ENCODE data around the gene CEP162.

CEP162 gene, protein sequence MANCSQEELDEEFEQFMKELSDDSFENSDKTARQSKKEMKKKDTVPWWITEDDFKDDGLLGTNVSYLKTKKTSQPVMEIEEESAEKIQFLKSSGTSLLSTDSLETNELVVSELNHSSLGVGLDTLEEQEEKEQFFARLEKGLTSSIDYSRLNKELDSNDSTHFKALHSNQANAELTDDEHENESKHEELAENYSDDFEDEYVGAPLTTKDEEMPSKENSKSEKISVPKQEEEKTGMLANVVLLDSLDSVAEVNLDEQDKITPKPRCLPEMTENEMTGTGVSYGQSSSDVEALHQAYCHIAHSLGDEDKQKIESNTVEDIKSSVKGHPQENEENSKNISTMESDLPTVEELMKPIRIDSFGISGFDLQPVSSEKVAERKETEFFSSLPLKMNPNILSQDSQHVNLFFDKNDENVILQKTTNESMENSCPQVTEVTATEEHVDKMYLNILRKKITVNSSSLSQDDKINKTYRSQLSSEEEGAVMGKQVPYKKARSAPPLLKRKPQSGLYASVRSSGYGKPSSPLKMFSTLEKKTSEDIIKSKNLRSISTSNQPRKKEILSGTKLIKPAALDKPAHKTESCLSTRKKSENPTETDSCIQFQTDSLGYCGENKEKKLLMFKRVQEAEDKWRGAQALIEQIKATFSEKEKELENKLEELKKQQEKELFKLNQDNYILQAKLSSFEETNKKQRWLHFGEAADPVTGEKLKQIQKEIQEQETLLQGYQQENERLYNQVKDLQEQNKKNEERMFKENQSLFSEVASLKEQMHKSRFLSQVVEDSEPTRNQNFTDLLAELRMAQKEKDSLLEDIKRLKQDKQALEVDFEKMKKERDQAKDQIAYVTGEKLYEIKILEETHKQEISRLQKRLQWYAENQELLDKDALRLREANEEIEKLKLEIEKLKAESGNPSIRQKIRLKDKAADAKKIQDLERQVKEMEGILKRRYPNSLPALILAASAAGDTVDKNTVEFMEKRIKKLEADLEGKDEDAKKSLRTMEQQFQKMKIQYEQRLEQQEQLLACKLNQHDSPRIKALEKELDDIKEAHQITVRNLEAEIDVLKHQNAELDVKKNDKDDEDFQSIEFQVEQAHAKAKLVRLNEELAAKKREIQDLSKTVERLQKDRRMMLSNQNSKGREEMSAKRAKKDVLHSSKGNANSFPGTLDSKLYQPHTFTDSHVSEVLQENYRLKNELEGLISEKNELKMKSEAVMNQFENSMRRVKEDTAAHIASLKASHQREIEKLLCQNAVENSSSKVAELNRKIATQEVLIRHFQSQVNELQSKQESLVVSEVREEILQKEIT (N-terminal part only)

DNA sequence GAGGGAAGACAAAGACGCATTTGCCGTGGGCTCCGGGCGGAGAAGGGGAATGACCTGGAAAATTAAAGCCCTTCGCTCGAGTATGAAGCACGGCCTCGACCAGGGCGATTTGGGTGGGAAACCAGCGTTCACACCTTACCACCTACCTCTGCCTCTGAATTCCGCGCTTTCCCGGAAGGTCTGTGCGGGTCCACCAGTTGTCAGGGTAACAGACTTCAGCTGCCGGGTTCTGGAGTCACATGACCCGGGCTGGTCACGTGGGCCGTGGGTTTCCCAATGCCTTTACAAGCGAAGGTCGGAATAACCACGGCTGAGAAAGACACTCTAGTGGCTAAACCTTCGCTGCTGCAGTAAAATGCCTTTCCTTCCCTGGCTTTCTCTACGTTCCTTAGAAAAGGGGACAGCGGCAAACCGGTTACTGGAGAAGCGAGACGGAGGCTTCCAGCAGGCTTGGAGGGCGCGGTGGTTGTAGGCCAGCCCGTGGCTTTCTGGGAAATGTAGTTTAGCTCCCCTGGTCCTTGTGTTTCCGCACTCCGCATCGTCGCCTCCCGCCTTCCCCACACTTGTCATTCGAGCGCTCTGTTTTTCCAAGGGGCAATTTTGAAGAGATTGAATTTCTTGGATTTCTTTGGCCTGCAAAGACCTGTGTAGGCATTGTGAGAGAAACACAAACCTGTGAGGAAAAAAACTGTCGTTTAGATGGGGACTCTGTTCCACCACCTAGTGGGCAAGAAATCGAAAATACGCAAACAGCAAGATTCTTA lies at the start of gene CEP162:
CEP162 (minus strand) TSS at position 210 of the 764 bp plus-strand sequence. CDS start 1,250 bp downstream, outside the sequence.
- DNase-seq (ENCODE audit: low spot score): peak; percentile 84
- TF ChIP-seq, protein P1, sequence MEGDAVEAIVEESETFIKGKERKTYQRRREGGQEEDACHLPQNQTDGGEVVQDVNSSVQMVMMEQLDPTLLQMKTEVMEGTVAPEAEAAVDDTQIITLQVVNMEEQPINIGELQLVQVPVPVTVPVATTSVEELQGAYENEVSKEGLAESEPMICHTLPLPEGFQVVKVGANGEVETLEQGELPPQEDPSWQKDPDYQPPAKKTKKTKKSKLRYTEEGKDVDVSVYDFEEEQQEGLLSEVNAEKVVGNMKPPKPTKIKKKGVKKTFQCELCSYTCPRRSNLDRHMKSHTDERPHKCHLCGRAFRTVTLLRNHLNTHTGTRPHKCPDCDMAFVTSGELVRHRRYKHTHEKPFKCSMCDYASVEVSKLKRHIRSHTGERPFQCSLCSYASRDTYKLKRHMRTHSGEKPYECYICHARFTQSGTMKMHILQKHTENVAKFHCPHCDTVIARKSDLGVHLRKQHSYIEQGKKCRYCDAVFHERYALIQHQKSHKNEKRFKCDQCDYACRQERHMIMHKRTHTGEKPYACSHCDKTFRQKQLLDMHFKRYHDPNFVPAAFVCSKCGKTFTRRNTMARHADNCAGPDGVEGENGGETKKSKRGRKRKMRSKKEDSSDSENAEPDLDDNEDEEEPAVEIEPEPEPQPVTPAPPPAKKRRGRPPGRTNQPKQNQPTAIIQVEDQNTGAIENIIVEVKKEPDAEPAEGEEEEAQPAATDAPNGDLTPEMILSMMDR (IDR thresholded peaks at IDR 0.05; ENCODE audit: extremely low read depth, missing control alignments): peak; percentile 18

DNA sequence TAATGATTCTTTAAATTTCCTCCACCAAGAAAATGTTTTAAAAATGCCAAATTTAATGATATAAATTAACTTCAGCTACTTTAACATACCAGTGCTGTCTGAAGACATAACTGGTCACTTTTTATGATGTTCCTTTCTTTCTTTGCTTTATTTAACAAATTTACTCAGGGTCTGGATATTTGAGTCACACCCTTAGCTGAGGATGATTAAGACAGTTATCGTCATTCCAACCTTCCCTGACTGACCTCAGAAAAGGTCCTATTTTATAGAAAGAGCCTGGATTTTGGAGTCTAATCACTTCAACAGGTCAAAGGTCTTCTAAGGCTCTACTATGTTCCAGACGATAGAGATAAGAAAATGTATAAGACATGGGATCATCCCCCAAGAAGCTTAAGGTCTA lies 47.4 kb upstream of the CEP162 start:
- TF ChIP-seq, protein P1 (IDR thresholded peaks at IDR 0.05; ENCODE audit: extremely low read depth, missing control alignments): no peak
- no peak for DNase-seq (ENCODE audit: low spot score)

DNA sequence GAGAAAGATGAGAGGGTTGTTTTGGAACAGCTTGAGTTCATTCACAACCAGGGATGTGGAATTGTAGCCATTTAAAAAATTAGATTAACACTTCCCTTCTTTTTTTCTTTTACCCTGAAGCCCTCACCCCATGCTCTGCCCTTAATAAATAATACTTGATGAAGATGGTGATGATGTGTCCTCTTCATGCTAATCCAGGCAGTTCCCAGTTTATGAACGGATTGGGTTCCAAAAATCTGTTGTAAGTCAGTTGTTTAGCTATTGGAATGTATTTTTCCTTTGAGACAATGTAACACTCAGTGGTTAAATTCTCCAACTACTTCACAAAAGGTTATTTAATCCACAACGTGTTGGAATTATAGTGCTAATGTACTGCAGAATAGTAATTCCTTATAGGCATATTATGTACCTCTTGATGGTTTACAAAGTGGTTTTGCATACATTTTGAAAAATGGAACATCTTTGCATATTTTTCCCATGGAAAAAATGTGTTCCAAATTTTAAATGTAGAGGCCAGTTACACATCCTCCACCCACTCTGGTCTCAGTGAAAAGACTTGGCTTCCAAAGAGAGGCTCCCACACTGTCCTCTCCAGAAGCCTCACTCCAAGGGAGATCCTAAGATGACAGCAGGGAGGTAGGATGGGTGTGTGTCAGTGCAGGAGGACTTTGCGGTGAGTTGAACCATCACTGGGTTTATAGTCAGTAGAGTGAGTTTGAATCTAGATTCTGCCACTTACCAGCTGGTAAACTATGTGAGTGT lies 45.8 kb upstream of the CEP162 start:
- TF ChIP-seq, protein P1 (IDR thresholded peaks at IDR 0.05; ENCODE audit: extremely low read depth, missing control alignments): no peak
- DNase-seq (ENCODE audit: low spot score): no peak

DNA sequence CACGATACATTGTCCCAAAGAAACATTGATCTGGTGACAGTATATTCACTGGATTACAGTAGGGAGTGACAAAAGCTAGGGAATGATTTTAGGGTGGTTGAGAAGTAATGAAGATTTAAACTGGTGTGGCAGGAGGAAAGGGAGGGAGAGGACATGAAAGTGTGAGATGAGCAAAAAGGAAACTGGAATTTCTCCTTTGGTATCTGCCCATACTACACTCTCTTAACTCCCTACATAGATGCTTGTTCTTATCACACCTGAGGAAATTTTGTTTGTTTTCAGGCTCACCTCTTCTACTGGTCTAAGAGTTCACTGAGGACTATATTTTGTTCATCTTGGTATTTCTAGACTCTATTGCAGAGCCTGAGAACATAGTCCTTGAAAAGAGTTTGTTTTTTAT lies 44.9 kb upstream of the CEP162 start:
- TF ChIP-seq, protein P1 (IDR thresholded peaks at IDR 0.05; ENCODE audit: extremely low read depth, missing control alignments): no peak
- DNase-seq (ENCODE audit: low spot score): no peak

DNA sequence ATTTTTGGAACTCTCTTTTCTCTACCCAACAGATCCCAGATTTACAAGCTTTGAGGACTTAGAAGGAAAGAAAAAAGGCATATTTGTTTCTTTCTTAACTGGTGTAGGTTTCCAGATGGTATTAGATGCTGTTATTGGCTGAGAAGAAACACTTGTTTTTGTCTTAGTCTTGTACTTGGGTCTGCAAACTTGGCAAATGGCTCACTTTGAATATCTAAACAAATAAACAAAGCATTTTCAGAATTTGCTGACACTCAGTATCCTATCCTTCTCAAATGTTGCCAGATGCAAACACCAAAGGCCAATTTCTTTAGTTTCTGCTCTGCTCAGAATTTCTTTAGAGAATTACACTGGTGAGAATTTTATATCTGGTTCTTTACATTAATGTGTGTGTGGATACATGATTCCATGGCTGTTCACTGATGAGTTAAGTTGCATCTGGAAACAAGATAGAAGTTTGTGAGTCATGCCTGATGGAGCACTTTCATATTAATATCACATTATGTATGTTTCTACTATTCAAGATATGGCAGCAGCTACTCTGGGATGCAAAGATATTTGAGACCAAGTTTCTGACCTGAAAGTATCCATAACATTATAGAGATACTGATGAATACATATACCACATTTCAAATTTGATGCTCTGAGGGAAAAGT lies 43.7 kb upstream of the CEP162 start:
- TF ChIP-seq, protein P1 (IDR thresholded peaks at IDR 0.05; ENCODE audit: extremely low read depth, missing control alignments): no peak
- DNase-seq (ENCODE audit: low spot score): no peak

Data from GM20000 (cell line).